ENCODE measurements around the gene TSPAN2.

The TSPAN2 gene

DNA sequence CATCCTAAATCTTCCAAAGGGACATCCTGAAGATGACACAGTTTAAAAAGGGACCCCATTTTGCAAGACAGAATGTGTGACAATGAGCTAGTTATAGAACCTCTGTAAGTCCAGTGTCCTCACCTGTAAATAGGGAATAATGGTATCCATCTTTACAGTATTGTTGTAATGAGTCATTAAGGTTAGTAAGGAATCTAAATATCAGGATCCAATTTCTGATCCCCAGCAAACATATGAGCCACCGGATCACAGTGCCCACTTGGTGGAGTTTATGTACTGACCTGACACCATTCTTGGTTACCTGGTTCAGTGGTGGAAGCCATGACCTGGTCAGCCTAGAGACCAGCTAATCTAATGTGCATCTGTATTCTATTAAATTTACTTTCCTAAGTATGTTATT is 47.9 kb upstream of the TSPAN2 start:
- TF ChIP-seq PATZ1 (CRISPR knock-in tag; IDR thresholded peaks at IDR 0.05; ENCODE audit: borderline replicate concordance) (no peak), ZNF70 (CRISPR knock-in tag; IDR thresholded peaks at IDR 0.05) (no peak), OSR1 (CRISPR knock-in tag; IDR thresholded peaks at IDR 0.05) (no peak), SNAI2 (CRISPR knock-in tag; IDR thresholded peaks at IDR 0.05) (no peak), ARNTL (CRISPR knock-in tag; IDR thresholded peaks at IDR 0.05; ENCODE audit: borderline replicate concordance, low read depth) (no peak), GLIS3 (CRISPR knock-in tag; IDR thresholded peaks at IDR 0.05) (no peak)
- ATAC-seq, result no peak

DNA sequence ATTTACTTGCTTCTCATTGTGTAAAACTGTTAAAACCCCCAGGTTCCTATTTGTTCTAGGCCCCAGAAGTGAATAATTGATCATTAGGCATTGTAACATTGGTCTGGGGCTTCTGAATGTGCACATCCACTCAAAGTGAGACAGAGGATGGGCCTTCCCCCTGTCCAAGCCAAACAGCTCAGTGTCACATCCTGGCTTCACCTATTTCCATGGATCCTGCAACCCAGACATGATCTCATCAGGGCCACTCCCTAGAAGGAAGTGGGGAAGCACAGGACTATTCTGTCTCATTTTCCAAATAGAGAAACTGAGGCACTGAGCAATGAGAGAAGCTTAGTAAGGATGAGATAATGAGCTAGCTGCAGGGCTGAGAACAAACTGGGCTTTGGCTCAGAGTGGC is 47.4 kb upstream of the TSPAN2 start:
- TF ChIP-seq CREB5 (CRISPR knock-in tag; IDR thresholded peaks at IDR 0.05; ENCODE audit: low read depth) (no peak), CSDC2 (CRISPR knock-in tag; IDR thresholded peaks at IDR 0.05) (no peak), TCF4 (CRISPR knock-in tag; IDR thresholded peaks at IDR 0.05; ENCODE audit: borderline replicate concordance) (no peak), TSHZ2 (CRISPR knock-in tag; IDR thresholded peaks at IDR 0.05) (no peak), ZC3H10 (CRISPR knock-in tag; IDR thresholded peaks at IDR 0.05) (no peak), ESRRG (CRISPR knock-in tag; IDR thresholded peaks at IDR 0.05) (no peak)
- ATAC-seq, result no peak

GRCh38 chr1:115136106-115136505 is 46.8 kb upstream of the TSPAN2 start:
- ATAC-seq, result no peak
- TF ChIP-seq PATZ1 (CRISPR knock-in tag; IDR thresholded peaks at IDR 0.05; ENCODE audit: borderline replicate concordance) (no peak), RARB (CRISPR knock-in tag; IDR thresholded peaks at IDR 0.05) (no peak), ZNF565 (CRISPR knock-in tag; conservative IDR thresholded peaks at IDR 0.05; ENCODE audit: low read depth) (no peak), ARNTL (CRISPR knock-in tag; IDR thresholded peaks at IDR 0.05; ENCODE audit: borderline replicate concordance, low read depth) (no peak), BACH2 (CRISPR knock-in tag; IDR thresholded peaks at IDR 0.05; ENCODE audit: borderline replicate concordance) (no peak), TSHZ2 (CRISPR knock-in tag; IDR thresholded peaks at IDR 0.05) (no peak), TCF4 (CRISPR knock-in tag; IDR thresholded peaks at IDR 0.05; ENCODE audit: borderline replicate concordance) (no peak), ZFP3 (CRISPR knock-in tag; IDR thresholded peaks at IDR 0.05) (no peak), ESRRG (CRISPR knock-in tag; IDR thresholded peaks at IDR 0.05) (no peak), PPARA (CRISPR knock-in tag; IDR thresholded peaks at IDR 0.05; ENCODE audit: borderline replicate concordance) (no peak), OSR1 (CRISPR knock-in tag; IDR thresholded peaks at IDR 0.05) (no peak)

GRCh38 chr1:115135681-115136080 is 46.4 kb upstream of the TSPAN2 start:
- TF ChIP-seq BACH2 (CRISPR knock-in tag; IDR thresholded peaks at IDR 0.05; ENCODE audit: borderline replicate concordance), result no peak
- no peak for TF ChIP-seq GLIS3 (CRISPR knock-in tag; IDR thresholded peaks at IDR 0.05)
- no peak for TF ChIP-seq OSR1 (CRISPR knock-in tag; IDR thresholded peaks at IDR 0.05)
- TF ChIP-seq ZNF8 (CRISPR knock-in tag; IDR thresholded peaks at IDR 0.05), result no peak
- TF ChIP-seq TOX (CRISPR knock-in tag; IDR thresholded peaks at IDR 0.05; ENCODE audit: borderline replicate concordance), result no peak
- no peak for TF ChIP-seq PPARA (CRISPR knock-in tag; IDR thresholded peaks at IDR 0.05; ENCODE audit: borderline replicate concordance)
- TF ChIP-seq ZFP3 (CRISPR knock-in tag; IDR thresholded peaks at IDR 0.05), result no peak
- TF ChIP-seq SNAI2 (CRISPR knock-in tag; IDR thresholded peaks at IDR 0.05), result no peak
- TF ChIP-seq ZFP30 (CRISPR knock-in tag; IDR thresholded peaks at IDR 0.05), result no peak
- no peak for TF ChIP-seq TCF4 (CRISPR knock-in tag; IDR thresholded peaks at IDR 0.05; ENCODE audit: borderline replicate concordance)
- no peak for TF ChIP-seq ESRRG (CRISPR knock-in tag; IDR thresholded peaks at IDR 0.05)
- no peak for TF ChIP-seq ZC3H10 (CRISPR knock-in tag; IDR thresholded peaks at IDR 0.05)
- no peak for TF ChIP-seq ZNF565 (CRISPR knock-in tag; conservative IDR thresholded peaks at IDR 0.05; ENCODE audit: low read depth)
- TF ChIP-seq, protein P1, sequence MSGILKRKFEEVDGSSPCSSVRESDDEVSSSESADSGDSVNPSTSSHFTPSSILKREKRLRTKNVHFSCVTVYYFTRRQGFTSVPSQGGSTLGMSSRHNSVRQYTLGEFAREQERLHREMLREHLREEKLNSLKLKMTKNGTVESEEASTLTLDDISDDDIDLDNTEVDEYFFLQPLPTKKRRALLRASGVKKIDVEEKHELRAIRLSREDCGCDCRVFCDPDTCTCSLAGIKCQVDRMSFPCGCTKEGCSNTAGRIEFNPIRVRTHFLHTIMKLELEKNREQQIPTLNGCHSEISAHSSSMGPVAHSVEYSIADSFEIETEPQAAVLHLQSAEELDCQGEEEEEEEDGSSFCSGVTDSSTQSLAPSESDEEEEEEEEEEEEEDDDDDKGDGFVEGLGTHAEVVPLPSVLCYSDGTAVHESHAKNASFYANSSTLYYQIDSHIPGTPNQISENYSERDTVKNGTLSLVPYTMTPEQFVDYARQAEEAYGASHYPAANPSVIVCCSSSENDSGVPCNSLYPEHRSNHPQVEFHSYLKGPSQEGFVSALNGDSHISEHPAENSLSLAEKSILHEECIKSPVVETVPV (CRISPR knock-in tag; IDR thresholded peaks at IDR 0.05), result no peak
- no peak for TF ChIP-seq RARB (CRISPR knock-in tag; IDR thresholded peaks at IDR 0.05)

More at GRCh38 chr1:115135681-115136080, 46.4 kb upstream of the TSPAN2 start:
- no peak for ATAC-seq
